SU-DHL-6 (cell line): ENCODE data around the gene PDE4D.

Experiments used
- H2AFZ ChIP-seq: fragments of 200-600 bp; sonication (generic); 2 replicates; pipeline ENCODE4 v1.6.1; 2014; ENCODE audit warnings: low read depth, mild to moderate bottlenecking, moderate library complexity, mixed read lengths, antibody characterized with exemption, low read length; ENCODE audit not compliant: severe bottlenecking
- H3F3A ChIP-seq: fragments of 200-600 bp; shearing (Covaris generic); 2 replicates; pipeline ENCODE4 v1.6.0; 2016; ENCODE audit warnings: antibody characterized with exemption, mild to moderate bottlenecking; ENCODE audit not compliant: insufficient read depth
- H3K27ac ChIP-seq: fragments of 200-600 bp; sonication (generic); 2 replicates; pipeline ENCODE4 v1.5.1; 2016; ENCODE audit warnings: low read depth, mild to moderate bottlenecking, low read length, moderate library complexity, mixed read lengths
- H3K27me3 ChIP-seq: fragments of 200-600 bp; sonication (generic), shearing (Covaris generic); 2 replicates; pipeline ENCODE4 v1.6.0; 2014; ENCODE audit warnings: mild to moderate bottlenecking, low read length
- H3K36me3 ChIP-seq: fragments of 200-600 bp; sonication (generic); 2 replicates; pipeline ENCODE4 v1.6.1; 2014; ENCODE audit warnings: mild to moderate bottlenecking, low read length, mixed read lengths
- H3K4me2 ChIP-seq: fragments of 300-600, 200-600 bp; shearing (Covaris generic), sonication (generic); 2 replicates; pipeline ENCODE4 v1.6.0; 2014; ENCODE audit warnings: low read length, low read depth, mild to moderate bottlenecking; ENCODE audit not compliant: poor library complexity, severe bottlenecking
- H3K4me3 ChIP-seq: fragments of 200-600 bp; sonication (generic); 2 replicates; pipeline ENCODE4 v1.5.1; 2014; ENCODE audit warnings: antibody characterized with exemption, low read length, mild to moderate bottlenecking, mixed read lengths; ENCODE audit not compliant: insufficient read depth, poor library complexity, severe bottlenecking
- H3K79me2 ChIP-seq: fragments of 200-600 bp; sonication (generic); 2 replicates; pipeline ENCODE4 v1.6.1; 2014; ENCODE audit warnings: mild to moderate bottlenecking, low read length, moderate library complexity; ENCODE audit not compliant: insufficient read depth
- H3K9ac ChIP-seq: fragments of 200-600 bp; sonication (generic); 2 replicates; pipeline ENCODE4 v1.7.0; 2014; ENCODE audit warnings: mild to moderate bottlenecking, low read length
- H3K9me2 ChIP-seq: fragments of 200-600 bp; sonication (generic); replicated peaks from 2 replicates; pipeline ENCODE4 v1.6.1; 2014; ENCODE audit warnings: low read length; ENCODE audit not compliant: insufficient read depth
- H3K9me3 ChIP-seq: fragments of 200-600 bp; sonication (generic); 2 replicates; pipeline ENCODE4 v1.6.1; 2014; ENCODE audit warnings: low read length, mixed read lengths; ENCODE audit not compliant: insufficient read depth
- H4K20me1 ChIP-seq: fragments of 200-600 bp; sonication (generic); 2 replicates; pipeline ENCODE4 v1.6.1; 2014; ENCODE audit warnings: low read depth, mild to moderate bottlenecking, antibody characterized with exemption, low read length, moderate library complexity, mixed read lengths
- CTCF ChIP-seq: fragments of 200-600 bp; sonication (generic); IDR thresholded peaks from one replicate; pipeline ENCODE4 v1.5.1; 2017; ENCODE audit warnings: antibody characterized with exemption, mild to moderate bottlenecking, low read length, moderate library complexity; ENCODE audit not compliant: insufficient read depth, poor library complexity, severe bottlenecking
- EZH2phosphoT487 ChIP-seq: fragments of 200-600 bp; sonication (generic), shearing (Covaris generic); conservative IDR thresholded peaks from 2 replicates; pipeline ENCODE4 v1.6.1; 2018; ENCODE audit warnings: mild to moderate bottlenecking, antibody characterized with exemption, low read length, moderate library complexity, mixed read lengths

PDE4D gene

GRCh38 chr5:59525957-59526356 is 367.6 kb downstream of the PDE4D start:
- Histone ChIP-seq H3K9me2 (no peaks in the 10 kb centered on the region), H3K4me3 (no peak overlapping the region), H3K4me2 (no peak overlapping the region), H3K9ac (no peak overlapping the region), H4K20me1 (no peaks in the 10 kb centered on the region), H3K27ac (no peak overlapping the region), H2AFZ (no peak overlapping the region), H3K79me2 (no peaks in the 10 kb centered on the region), H3K36me3 (no peaks in the 10 kb centered on the region), H3F3A (no peaks in the 10 kb centered on the region), H3K9me3 (no peaks in the 10 kb centered on the region), H3K27me3 (no peaks in the 10 kb centered on the region)
- TF ChIP-seq EZH2phosphoT487 (no peak), CTCF (no peak)

DNA sequence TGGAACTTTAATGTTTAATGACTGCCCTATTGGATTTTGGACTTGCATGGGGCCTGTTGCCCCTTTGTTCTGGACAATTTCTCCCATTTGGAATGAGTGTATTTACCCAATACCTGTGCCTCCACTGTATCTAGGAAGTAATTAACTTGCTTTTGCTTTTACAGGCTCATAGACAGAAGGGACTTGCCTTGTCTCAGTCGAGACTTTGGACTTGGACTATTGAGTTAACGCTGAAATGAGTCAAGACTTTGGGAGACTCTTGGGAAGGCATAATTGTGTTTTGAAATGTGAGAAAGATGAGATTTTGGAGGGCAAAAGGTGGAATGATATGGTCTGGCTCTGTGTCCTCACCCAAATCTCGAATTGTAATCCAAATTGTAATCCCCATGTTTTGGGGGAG is 368.2 kb downstream of the PDE4D start:
- Histone ChIP-seq H3K36me3 (no peaks in the 10 kb centered on the region), H2AFZ (no peak overlapping the region), H3F3A (no peaks in the 10 kb centered on the region), H3K9me2 (no peaks in the 10 kb centered on the region), H3K4me2 (no peak overlapping the region), H3K4me3 (no peak overlapping the region), H4K20me1 (no peaks in the 10 kb centered on the region), H3K9ac (no peak overlapping the region), H3K79me2 (no peaks in the 10 kb centered on the region), H3K27me3 (no peaks in the 10 kb centered on the region), H3K27ac (no peak overlapping the region), H3K9me3 (no peaks in the 10 kb centered on the region)
- TF ChIP-seq EZH2phosphoT487, result no peak
- no peak for TF ChIP-seq CTCF

GRCh38 chr5:59522201-59522831 is 371.2 kb downstream of the PDE4D start:
- H3K36me3 ChIP-seq, result no peaks in the 10 kb centered on the region
- H3K9me3 ChIP-seq, result no peaks in the 10 kb centered on the region
- H3K9me2 ChIP-seq, result no peaks in the 10 kb centered on the region
- no peaks in the 10 kb centered on the region for H4K20me1 ChIP-seq
- no peaks in the 10 kb centered on the region for H3K79me2 ChIP-seq
- H3K27me3 ChIP-seq, result no peaks in the 10 kb centered on the region
- H2AFZ ChIP-seq, result no peak overlapping the region
- H3K9ac ChIP-seq, result no peak overlapping the region
- H3K27ac ChIP-seq, result no peak overlapping the region
- H3F3A ChIP-seq, result no peaks in the 10 kb centered on the region
- TF ChIP-seq CTCF (no peak), EZH2phosphoT487 (no peak)
- no peak overlapping the region for H3K4me2 ChIP-seq
- H3K4me3 ChIP-seq, result no peak overlapping the region
